ENCODE measurements around the gene NAT9. TPM values are rescaled to one million over a fixed set of nuclear protein-coding genes. Genes with fewer than 3 reads are reported as not detected.
A peak's percentile ranks its signal among the peaks of the same experiment; 100 is the strongest.

NAT9 gene
- total and polyA plus RNA-seq, 2 donors (not counting 1 experiment from before 2014, with no cell fraction given) = 66.6 to 73.6 TPM

DNA sequence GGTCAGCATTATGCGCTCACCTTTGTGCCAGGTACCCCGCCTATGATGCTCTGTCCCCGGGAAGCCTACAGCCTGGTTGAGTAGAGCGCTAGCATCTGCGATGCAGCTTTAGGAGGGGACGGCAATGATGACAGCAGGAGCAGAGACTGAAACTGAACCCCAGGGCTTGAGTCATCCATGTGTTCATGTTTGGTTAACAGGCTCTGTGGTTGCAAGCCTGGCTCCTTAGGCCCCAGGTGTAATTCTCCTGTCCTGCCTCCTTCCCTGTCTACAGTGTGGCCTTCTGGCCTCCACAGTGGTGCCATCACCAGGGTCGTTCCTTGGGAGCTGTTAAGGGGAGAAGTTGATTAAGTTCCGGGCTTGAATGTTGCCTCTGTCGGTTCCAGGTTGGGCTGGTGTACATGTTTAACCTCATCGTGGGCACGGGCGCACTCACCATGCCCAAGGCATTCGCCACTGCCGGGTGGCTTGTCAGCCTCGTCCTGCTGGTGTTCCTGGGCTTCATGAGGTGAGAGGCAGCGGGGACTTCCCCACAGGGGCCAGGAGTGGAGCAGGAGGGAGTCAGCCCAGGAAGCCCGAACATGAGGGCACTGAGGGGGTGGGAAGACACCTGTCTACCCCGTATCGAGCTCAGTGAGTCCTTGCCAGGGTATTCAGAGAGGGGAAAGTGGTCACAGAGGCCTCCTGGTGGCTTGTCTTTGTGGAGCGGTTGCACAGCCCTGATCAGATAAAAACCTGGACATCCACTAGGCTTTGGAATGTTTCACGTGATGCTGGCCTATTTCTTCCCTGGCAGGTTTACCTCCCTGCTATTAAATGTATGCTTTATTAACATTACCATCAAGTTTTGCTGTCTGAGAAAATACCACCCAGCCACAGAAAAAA lies 9.2 kb upstream of the NAT9 start:
- H3K9ac ChIP-seq (ENCODE audit: low read length) = no peak overlapping the region
- WGBS (ENCODE audit: insufficient coverage) = 93% methylated on average over 19 of the region's 21 CpGs
- peaks cover 48% of the 10 kb centered on the region for H3K4me1 Mint-ChIP-seq
- H3K4me2 ChIP-seq (replicated peaks; ENCODE audit: low read depth, low read length, poor library complexity, severe bottlenecking) = no peak overlapping the region
- H3K9me3 ChIP-seq (ENCODE audit: control extremely low read depth in 1 of 3, control insufficient read depth in 2 of 3, insufficient read depth in 1 of 3, low read length in 2 of 3) = no peaks in the 10 kb centered on the region
- no peaks in the 10 kb centered on the region for H3K27me3 Mint-ChIP-seq
- no peaks in the 10 kb centered on the region for H3K27me3 ChIP-seq (replicated peaks in 1 of 4; ENCODE audit: control extremely low read depth in 1 of 4, control insufficient read depth in 3 of 4, insufficient read depth in 4 of 4, low read length in 3 of 4)
- H3K4me1 ChIP-seq (ENCODE audit: control insufficient read depth in 2 of 2, insufficient read depth in 2 of 2, low read length in 2 of 2) = peaks cover 19 to 43% of the 10 kb centered on the region in 2 donors
- H3K36me3 ChIP-seq (replicated peaks in 1 of 2; ENCODE audit: control extremely low read depth in 1 of 2, control insufficient read depth in 1 of 2, extremely low read depth in 1 of 2, insufficient read depth in 2 of 2, low read length in 1 of 2) = peaks cover 0 to 17% of the 10 kb centered on the region in 2 experiments
- no peaks in the 10 kb centered on the region for H3K9me3 Mint-ChIP-seq (ENCODE audit: insufficient read depth)
- no peak overlapping the region for H3K27ac ChIP-seq (ENCODE audit: low read length in 2 of 2)
- H3K79me2 ChIP-seq (ENCODE audit: control insufficient read depth, insufficient read depth, low read length) = peaks cover 25% of the 10 kb centered on the region
- no peak overlapping the region for H2AFZ ChIP-seq (ENCODE audit: insufficient read depth, low read depth, low read length, poor library complexity, severe bottlenecking)
- peaks cover 26% of the 10 kb centered on the region for H4K20me1 ChIP-seq (ENCODE audit: control insufficient read depth, insufficient read depth, low read length, poor library complexity, severe bottlenecking)
- ChIA-PET POLR2A (no interaction called here), CTCF (interaction anchor here (0.7 to 7.1 kb wide), 3 partner anchors 14 to 128 kb away, joined by 3 to 41 read pairs (median 5); no protein-coding TSS in a partner anchor)
- no peak for ATAC-seq (ENCODE audit: low read depth)
- DNase-seq = no peak
- no peak overlapping the region for H3K4me3 Mint-ChIP-seq
- TF ChIP-seq EZH2 (IDR thresholded peaks at IDR 0.05; ENCODE audit: borderline replicate concordance, insufficient read depth, low read depth, low read length, poor library complexity, severe bottlenecking) (no peak), CTCF (IDR thresholded peaks at IDR 0.05) (no peak)
- H3K4me3 ChIP-seq (ENCODE audit: control extremely low read depth in 1 of 5, extremely low read depth in 1 of 5, insufficient read depth in 1 of 5, low read depth in 2 of 5, low read length in 4 of 5) = no peak overlapping the region
- peak overlapping the region; percentile 6 for H3K27ac Mint-ChIP-seq
- intact Hi-C loops (cut with micrococcal nuclease) = no loop called here

All from B cell (primary cell).